Chondrocyte (in vitro differentiated cells): ENCODE measurements around the gene INCA1. TPM values are rescaled to one million over a fixed set of nuclear protein-coding genes. Genes with fewer than 3 reads are reported as not detected.

Experiments used
- DNase-seq: peaks from one replicate; pipeline ENCODE4 v3.0.0; 2021; ENCODE audit warnings: mixed read lengths, low spot score
- H3K27ac Mint-ChIP-seq: one replicate; pipeline ENCODE4 v1.8.0; 2021; ENCODE audit warnings: mild to moderate bottlenecking, moderate library complexity, mixed read lengths; ENCODE audit not compliant: unreplicated experiment
- H3K27me3 Mint-ChIP-seq: 2 replicates; pipeline ENCODE4 v1.8.0; 2021; ENCODE audit warnings: low read depth, mixed read lengths
- H3K36me3 Mint-ChIP-seq: 2 replicates; pipeline ENCODE4 v1.8.0; 2021; ENCODE audit warnings: low read depth, mixed read lengths
- H3K4me1 Mint-ChIP-seq: 2 replicates; pipeline ENCODE4 v1.8.0; 2021; ENCODE audit warnings: low read depth, mild to moderate bottlenecking, mixed read lengths
- H3K4me3 Mint-ChIP-seq: one replicate; pipeline ENCODE4 v1.8.0; 2021; ENCODE audit warnings: mild to moderate bottlenecking, moderate library complexity, mixed read lengths; ENCODE audit not compliant: unreplicated experiment
- H3K9me3 Mint-ChIP-seq: 2 replicates; pipeline ENCODE4 v1.8.0; 2021; ENCODE audit warnings: low read depth, mixed read lengths
- CTCF ChIP-seq: fragments of 200-600 bp; sonication (generic); IDR thresholded peaks from 2 replicates; pipeline ENCODE4 v1.5.0; 2021; ENCODE audit warnings: antibody characterized with exemption, mild to moderate bottlenecking, moderate library complexity
- total RNA-seq: library from RNA; stranded (reverse); gene quantifications from 3 replicates; pipeline ENCODE4 v1.2.1, GENCODE V29; 2021

INCA1 gene
- total RNA-seq, 1 donor from 2014 or later = 1.5 TPM

- Mint-ChIP-seq H3K27ac (peak overlapping the region; percentile 87), H3K36me3 (peaks cover 16% of the 10 kb centered on the region), H3K9me3 (no peaks in the 10 kb centered on the region), H3K4me3 (peak overlapping the region; percentile 68), H3K27me3 (no peaks in the 10 kb centered on the region), H3K4me1 (peaks cover 57% of the 10 kb centered on the region)
- peak; percentile 94 for DNase-seq
- no peak for TF ChIP-seq CTCF
Observed at GRCh38 chr17:4950075-4950745, 47.1 kb downstream of the INCA1 start.

- Mint-ChIP-seq H3K36me3 (peaks cover 18% of the 10 kb centered on the region), H3K27me3 (no peaks in the 10 kb centered on the region), H3K9me3 (no peaks in the 10 kb centered on the region), H3K4me3 (peak overlapping the region; percentile 96), H3K27ac (peak overlapping the region; percentile 82), H3K4me1 (peaks cover 64% of the 10 kb centered on the region)
- no peak for TF ChIP-seq CTCF
- DNase-seq = no peak
Observed at GRCh38 chr17:4949321-4950074, 47.8 kb downstream of the INCA1 start.

DNA sequence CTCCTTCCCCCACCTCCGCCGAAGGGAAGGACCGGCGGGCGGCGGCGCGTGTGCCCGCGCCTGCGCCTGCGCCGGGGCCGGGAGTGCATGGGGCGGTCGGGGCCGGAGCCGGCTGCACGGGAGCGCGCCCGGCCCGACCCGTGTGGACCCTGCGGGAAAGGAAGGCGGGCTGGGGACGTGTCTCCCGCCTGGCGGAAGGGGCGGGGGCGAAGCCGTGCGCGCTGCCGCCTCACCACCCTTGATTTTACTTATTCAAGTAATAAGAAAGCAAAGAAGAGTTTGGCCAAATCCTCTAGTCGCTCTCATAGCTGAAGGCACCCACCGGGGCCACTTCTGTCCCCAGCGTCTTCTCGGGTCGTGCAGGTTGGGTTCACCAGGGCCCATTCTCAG is 48.4 kb downstream of the INCA1 start:
- Mint-ChIP-seq H3K27ac (peak overlapping the region; percentile 99), H3K27me3 (no peaks in the 10 kb centered on the region), H3K9me3 (no peaks in the 10 kb centered on the region), H3K36me3 (peaks cover 18% of the 10 kb centered on the region), H3K4me1 (peaks cover 67% of the 10 kb centered on the region), H3K4me3 (peak overlapping the region; percentile 96)
- peak; percentile 95 for DNase-seq
- TF ChIP-seq CTCF = no peak

GRCh38 chr17:4948166-4948930 is 49.0 kb downstream of the INCA1 start, which contains the start of gene PFN1:
Gene PFN1 (minus strand): TSS chr17:4948530. CDS start chr17:4948394, 136 bp downstream.
- no peak for DNase-seq
- Mint-ChIP-seq H3K27ac (peak within 1 kb of the TSS; percentile 99), H3K4me1 (peaks cover 63% of the 10 kb centered on the region), H3K9me3 (no peaks in the 10 kb centered on the region), H3K36me3 (peaks cover 18% of the 10 kb centered on the region), H3K27me3 (no peaks in the 10 kb centered on the region), H3K4me3 (peak within 1 kb of the TSS; percentile 96)
- TF ChIP-seq CTCF = no peak
